ENCODE results near the gene PLB1.

Gene PLB1

GRCh38 chr2:28499282-28499681 lies 3.4 kb downstream of the PLB1 start:
- DNase-seq, result no peak

DNA sequence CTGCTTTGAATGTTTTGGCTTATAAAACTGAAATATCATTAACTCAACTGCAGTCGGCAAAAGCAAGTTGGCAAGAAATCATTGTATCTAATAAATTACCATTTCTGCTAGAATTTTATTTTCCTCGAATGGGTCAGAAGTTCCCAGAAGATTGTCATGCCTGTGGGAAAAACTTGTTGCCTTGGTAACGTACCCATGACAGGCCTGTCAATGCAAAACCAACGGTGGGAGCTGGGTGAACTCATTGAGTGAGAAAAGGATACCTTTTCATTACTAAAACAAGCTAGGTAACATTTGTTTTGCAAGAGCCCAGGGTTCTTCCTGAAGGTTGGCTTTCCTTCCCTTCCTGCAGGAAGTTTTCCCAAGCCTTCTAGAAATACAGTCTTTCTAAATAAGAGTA lies 9.5 kb downstream of the PLB1 start:
- no peak for DNase-seq

DNA sequence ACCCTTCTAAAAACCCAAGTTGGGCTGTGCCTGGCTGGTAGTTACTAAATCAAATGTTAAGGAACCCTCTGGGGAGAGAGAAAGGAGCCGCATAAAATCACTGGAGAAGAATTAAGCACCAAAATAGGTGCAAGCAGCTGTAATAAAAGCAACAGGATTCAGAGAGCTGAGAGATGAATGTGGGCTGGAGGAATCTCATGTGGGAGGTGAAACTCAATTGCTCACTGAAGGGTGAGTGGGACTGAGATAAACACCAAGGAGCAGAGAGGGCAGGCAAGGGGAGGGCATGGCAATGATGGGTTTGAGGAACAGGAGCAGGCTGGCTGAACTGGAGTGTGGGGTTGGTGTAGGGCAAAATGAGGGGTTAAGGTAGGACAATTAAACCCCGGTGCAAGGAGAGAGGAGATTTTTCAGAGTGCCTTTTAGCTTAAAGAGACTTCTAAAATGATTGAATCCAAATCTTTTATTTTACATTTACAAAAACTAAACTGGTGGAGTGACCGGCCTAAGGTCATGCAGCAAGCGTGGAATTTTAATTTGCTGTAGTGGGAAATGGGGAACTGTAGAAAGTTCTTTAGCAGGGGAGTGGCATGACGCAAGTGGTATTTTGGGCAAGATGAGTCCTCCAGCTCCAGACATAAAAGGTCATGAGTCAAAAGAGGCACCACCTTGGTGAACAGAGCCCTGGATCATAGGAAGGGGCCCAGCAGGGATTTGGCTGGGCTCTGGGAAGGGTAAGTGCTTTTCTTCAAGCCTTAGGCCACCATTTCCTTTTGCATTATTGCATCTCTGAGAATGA lies 10.5 kb downstream of the PLB1 start:
- peak; percentile 73 to 88 for DNase-seq

DNA sequence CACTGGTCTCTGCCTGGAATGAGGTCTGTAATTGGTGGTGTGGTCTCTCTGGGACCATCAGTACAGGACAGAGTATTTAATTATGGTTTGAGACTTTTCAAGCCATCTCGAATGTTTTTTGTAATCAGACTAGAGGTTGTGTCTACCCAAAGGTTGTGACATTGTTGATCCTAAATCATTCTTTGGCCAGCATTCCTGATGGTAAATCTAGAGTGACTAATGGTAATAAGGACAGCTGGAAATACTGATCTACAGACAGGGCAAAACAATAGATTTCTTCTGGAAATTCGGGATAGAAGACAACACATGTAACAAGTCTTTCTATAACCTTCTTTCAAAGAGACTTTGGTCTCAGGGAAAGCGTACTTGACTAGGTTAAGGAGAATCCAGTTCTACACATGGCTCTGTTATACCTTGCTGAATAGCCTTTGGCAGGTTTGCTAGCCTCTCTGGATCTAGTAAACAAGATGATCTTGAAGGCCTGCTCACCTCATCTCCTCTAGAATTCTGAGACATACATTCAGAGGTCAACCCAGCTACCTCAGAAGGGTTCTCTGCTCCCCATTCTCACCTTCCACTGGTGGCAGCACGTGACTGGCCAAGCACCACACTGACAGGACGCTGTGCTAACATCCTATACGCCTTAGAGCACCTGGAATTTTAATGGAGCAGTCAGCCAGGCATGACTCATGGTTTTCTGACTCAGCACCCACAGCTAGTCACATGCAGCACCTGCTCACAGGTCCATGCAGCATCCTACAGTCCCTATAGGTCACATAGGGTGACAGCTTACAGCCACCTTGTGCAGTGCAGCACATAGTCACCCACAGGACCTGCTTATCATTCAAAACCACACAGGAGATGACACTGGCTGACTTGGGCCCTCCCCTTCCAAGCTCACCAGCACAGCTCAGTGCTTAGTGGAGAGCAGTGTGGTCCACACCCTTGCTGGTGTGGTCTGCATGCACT lies 12.2 kb downstream of the PLB1 start:
- DNase-seq, result no peak

DNA sequence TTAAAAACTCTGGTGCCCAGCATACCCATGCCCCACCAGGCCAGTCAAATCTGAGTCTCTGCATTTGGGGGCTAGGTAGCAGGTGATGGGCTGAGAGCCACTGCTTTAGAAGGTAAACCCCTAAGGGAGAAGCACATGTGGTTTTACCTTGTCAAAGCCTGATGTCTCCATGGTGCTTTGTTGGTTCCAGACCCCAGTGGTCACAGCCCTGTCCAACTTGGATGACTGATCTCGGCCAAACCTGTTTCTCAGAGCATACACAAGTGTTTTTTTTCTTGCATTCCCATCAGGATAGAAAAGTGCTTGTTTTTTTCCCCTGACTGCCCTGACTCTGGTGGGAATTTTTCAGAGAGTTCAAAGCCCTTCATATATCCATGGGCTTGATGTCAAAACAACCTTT lies 13.5 kb downstream of the PLB1 start:
- no peak for DNase-seq

DNA sequence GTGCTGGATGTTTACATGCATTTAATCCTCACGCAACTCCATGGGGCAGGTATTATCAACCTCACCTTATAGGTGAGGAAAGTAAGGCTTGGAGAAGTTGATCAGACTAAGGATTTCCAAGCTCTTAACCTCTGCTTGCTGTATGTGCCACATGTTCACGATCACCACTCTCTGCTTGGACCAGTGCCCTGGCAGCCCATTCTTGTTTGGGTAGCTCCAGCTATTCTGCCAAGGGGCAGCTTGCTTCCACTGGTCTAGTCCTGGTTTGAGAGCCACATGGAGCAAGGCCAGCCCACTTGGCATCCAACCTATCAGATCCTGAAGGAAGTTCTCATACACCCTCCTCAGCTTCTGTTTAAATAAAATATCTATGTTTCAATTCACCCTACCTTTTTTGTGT lies 14.3 kb downstream of the PLB1 start:
- no peak for DNase-seq

DNA sequence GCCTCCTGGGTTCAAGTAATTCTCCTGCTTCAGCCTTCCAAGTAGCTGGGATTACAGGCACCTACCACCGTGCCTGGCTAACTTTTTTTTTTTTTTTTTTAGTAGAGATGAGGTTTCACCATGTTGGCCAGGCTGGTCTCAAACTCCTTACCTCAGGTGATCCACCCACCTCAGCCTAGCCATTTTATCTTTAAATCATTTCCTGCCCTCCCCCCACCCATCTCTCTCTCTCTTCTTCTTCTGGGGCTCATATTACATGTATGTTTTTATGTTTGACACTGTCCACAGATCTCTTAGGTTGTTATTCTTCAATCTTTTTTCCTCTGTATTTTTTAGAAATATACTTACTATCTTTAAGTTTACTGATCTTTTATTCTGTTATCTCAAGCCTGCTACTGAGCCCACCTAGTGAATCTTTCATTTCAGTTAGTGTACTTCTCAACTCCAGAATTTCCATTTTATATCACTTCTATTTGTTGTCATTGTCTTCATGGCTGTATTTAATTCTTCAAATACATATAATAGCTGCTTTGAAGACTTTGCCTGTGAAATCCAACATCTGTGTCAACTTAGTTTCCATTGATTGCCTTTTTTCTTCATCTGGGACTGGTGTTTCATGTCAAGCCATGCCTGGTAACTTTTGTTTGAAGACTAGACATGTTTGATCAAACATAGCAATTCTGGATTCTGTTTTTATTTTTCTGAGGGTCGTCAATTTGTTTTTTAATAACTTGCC lies 16.2 kb downstream of the PLB1 start:
- no peak for DNase-seq

GRCh38 chr2:28512607-28512965 lies 16.7 kb downstream of the PLB1 start:
- DNase-seq, result no peak

- no peak for DNase-seq
Observed at GRCh38 chr2:28513097-28513496, 17.2 kb downstream of the PLB1 start.

DNA sequence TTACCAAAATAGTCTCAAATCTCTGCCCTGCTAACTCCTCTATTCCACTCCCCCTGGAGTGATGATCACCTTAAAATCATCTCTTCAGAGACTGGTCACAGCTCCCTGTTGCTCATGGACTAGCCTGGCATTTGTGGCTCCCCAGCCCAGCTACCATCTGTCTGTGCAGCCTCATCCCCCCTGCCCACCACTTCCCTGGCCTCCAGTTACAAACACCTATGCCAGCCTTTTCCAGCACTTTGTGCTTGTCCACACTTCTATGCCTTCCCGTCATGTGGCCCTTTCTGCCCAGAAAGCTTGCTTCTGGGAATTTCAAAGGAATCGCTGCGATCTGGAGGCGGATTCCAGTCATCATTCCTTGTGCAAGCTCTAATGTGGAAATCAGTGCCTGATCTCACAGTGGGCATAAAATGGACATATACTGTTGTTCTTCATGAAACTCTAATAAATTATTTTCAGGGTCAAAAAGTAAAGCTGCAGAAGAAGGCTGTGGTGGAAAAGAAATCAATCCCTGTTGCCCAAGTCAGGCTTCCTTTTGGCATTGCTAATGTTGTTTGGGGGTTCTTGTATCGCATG lies 19.4 kb downstream of the PLB1 start:
- DNase-seq, result peak in 1 of 2 donors; percentile 12

DNA sequence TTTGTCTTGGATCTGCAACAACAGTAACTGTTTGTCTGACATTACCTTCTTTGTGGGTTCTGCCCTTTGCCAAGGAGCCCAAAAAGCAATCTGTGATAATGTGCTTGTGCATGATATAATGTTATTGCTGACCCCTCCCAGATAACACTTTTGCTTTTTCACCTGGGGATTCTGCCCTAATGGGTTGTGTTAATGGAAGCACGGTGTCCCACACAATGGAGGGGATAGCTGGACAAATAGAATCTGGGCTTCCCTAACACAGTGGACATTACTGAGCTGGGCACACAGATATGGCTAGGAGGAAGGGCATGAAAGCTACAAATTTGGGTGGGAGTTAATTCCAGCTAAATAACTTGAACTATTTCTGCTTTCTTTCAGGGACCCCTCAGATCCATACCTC lies 20.6 kb downstream of the PLB1 start:
- no peak for DNase-seq

DNA sequence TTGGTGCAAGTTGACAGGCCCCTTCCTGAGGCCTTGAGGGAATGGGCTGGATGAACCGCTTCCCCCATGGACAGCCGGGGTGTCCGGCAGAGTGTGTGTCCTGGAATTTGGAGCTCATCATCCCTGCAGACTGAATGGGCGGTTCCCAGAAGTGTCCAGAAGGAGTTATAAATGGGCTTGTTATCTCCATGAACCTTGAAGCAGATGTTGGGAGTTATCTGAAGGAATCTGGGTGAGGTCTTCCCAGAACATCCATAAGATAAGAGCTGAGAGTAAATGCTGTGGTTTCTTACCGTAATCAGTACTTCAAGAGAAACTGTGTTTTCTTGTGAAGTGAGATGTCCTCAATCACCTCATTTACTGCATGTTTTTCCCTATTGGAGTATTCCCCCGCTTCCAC lies 21.1 kb downstream of the PLB1 start:
- no peak for DNase-seq

DNA sequence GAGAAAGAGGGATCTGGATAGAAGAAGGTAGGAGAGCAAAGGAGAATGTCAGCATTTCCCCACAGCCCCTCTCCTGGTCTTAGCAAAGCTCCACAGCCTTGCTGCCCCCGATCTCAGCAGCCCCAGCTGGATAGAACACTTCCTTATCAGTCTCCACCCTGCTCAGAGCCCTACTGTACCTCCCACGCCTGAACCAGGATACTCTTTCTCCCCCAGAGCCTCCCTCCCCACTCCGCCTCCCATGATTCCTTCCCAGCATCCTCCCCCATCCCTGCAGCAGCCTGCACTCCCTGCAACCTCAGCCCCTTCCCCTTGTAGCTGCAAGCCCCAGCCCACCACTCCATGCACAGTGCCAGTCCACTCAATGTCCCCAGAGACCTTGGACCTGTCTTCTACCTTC lies 25.8 kb downstream of the PLB1 start:
- DNase-seq, result no peak

DNA sequence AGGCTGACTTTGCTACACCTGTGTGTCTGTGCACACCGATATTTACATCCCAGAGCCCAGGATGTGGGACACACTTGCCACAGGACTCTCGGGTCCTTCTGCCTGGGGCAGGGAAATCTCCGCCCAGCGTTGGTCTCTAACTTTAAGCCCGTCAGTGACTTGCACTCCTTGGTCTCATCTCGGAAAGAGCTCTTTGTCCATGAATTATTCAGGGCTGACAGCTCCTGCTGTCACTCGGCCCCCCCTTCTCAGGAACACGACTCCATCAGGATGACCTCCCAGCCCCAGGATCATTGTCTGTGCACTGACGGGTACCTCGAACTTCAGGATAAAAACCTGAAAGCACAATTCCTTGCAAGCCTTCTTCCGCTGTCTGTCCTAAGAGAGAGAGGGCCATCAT lies 26.6 kb downstream of the PLB1 start:
- DNase-seq, result no peak

- DNase-seq, result no peak
Observed at GRCh38 chr2:28523902-28524301, 28.0 kb downstream of the PLB1 start.

GRCh38 chr2:28525481-28525880 lies 29.6 kb downstream of the PLB1 start:
- DNase-seq, result no peak

- DNase-seq, result no peak
Observed at GRCh38 chr2:28526527-28527132, 30.8 kb downstream of the PLB1 start.

DNA sequence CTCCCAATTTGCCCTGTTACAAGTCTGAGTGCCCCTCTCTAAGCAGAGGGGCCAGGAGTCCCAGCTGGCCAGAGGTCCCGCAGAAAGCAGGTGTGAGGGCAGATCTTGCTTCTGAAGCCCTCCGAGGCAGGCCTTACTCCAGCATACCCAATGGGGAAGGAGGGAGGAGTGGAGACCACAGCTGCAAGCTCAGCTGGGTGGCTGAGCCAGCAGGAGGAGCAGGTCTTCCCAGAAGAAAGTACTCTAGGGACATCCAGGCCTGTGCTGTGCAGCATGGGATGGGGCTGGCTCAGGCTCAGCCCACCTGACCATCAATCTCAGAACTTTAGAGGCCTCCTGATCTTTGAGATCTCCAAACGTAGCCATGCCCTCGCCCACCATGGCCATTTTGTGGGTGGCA lies 31.3 kb downstream of the PLB1 start:
- no peak for DNase-seq

- DNase-seq, result no peak
Observed at GRCh38 chr2:28528206-28528605, 32.3 kb downstream of the PLB1 start.

DNA sequence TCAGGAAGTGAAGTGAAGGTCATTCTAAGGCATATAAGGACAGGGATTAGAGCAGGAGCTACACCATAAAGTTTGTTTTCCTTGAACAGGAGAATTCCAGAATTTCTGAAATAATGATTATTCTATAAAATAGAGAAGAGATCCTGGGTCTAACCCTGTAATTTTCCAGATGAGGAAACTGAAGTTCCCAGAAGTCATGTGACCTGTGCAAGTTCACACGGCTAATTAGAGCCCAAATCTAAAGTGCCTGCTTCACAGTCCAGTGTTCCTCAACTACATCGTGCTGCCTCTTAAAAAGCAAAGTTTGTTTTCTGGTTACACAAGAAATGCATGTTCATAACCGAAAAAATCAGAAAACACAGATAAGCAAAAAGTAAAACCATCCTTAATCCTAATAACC lies 34.9 kb downstream of the PLB1 start:
- DNase-seq, result peak; percentile 25 to 62

GRCh38 chr2:28532399-28532798 lies 36.5 kb downstream of the PLB1 start:
- no peak for DNase-seq

GRCh38 chr2:28533044-28533680 lies 37.3 kb downstream of the PLB1 start:
- no peak for DNase-seq

All from inflammatory macrophage treated with lipopolysaccharide for 1 hour (primary cell).